Measurements from ENCODE around the gene ALX3.

ALX3 gene

DNA sequence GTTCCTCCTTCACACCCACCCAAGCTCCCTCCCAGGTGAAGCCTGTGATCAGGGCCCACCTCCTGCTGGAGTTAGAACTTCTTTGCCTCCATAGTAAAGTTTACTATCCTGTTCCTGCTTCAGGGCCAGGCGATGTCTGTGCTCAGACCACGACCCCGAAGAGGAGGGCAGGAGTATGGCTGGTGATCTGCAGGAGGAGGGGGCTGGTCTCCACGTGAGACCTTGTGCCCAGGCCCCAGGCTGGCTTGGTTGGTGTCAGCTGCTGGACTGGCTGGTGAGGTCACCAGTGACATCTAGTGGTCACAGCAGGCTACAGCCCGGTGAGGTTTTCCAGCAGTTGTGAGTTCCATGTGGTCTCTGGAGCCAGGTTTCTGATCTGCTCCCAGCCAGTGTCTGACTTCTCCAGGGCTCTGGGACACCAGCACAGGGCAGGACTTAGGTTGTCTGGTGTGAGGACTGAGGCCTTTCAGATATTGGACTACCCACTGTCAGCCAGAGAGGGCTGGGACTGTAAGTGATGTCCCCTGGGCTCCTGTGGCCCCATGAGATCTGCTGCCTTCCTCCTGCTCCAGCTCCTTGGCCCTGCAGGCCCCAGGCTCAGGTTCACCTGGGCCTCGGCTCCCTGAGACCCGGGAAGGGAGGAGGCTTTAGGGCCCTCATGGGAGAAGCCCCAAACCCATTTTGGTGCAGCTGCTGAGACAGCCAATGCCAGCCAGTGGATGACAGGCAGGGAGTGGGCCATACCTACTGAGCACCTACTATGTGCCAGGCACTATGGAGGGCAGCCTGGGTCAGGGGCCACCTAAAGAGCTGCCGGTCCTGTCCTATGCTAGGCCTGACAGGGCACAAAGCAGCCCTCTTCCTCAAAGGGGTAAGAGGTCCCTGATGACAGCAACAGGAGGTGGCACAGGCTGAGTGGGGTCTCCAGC is 35.8 kb upstream of the ALX3 start:
- Histone ChIP-seq H3K36me3 (ENCODE audit: control insufficient read depth, insufficient read depth, low read length) (no peaks in the 10 kb centered on the region), H3K27me3 (ENCODE audit: control insufficient read depth, insufficient read depth, low read length) (peaks cover 17% of the 10 kb centered on the region), H3K27ac (ENCODE audit: low read depth, low read length) (no peak overlapping the region), H3K9ac (ENCODE audit: low read length) (no peak overlapping the region), H3K4me1 (ENCODE audit: control insufficient read depth, insufficient read depth, low read length) (peaks cover 5% of the 10 kb centered on the region; the same call in 1 of the 2 replicates), H3K9me3 (ENCODE audit: control insufficient read depth, insufficient read depth, low read depth, low read length) (no peaks in the 10 kb centered on the region), H3K4me3 (ENCODE audit: low read depth, low read length) (no peak overlapping the region)

DNA sequence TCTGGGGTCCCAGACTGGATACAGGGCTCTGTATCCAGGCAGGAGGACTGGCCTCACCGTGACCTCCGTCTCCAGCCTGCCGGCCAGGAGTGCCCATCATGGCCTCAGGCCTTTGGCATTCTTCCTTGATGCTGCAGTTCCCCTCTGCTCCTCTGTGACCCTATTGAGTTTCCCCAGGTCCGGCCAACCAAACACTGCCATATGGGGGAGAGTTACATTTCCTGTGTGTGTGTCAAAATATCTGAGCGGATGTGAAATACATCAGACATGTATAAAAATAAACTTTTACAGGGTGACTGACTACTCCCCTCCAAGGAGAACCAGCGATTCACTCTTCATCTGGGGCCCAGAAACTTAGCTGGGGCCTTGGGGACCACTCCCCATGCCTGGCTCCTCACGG is 31.6 kb upstream of the ALX3 start:
- Histone ChIP-seq H3K27ac (ENCODE audit: low read depth, low read length) (no peak overlapping the region), H3K9ac (ENCODE audit: low read length) (no peak overlapping the region), H3K4me3 (ENCODE audit: low read depth, low read length) (no peak overlapping the region), H3K4me1 (ENCODE audit: control insufficient read depth, insufficient read depth, low read length) (peaks cover 5% of the 10 kb centered on the region; the same call in 1 of the 2 replicates), H3K9me3 (ENCODE audit: control insufficient read depth, insufficient read depth, low read depth, low read length) (no peaks in the 10 kb centered on the region), H3K36me3 (ENCODE audit: control insufficient read depth, insufficient read depth, low read length) (no peaks in the 10 kb centered on the region), H3K27me3 (ENCODE audit: control insufficient read depth, insufficient read depth, low read length) (peaks cover 12% of the 10 kb centered on the region; the same call in 1 of the 2 replicates)

DNA sequence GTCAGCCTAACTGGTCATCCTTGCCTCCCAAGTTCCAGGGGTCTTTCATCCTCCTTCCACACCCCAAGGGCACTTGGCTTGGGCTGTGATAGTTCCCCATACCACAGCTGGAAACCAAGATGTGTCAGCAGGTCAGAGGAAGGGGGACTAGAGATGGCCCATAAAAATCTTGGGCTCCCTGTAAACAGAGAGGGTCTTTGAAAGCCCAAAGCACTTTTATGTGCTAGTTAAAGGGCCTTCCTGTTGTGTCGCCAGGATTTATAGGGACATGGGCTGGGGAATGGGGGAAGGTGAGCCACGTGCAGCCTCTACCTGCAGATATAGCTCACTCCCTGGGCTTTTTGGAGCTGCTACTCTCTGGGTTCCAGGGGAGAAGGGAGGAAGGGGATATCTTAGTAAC is 29.9 kb upstream of the ALX3 start:
- no peaks in the 10 kb centered on the region for H3K4me1 ChIP-seq (ENCODE audit: control insufficient read depth, insufficient read depth, low read length)
- no peaks in the 10 kb centered on the region for H3K36me3 ChIP-seq (ENCODE audit: control insufficient read depth, insufficient read depth, low read length)
- no peaks in the 10 kb centered on the region for H3K9me3 ChIP-seq (ENCODE audit: control insufficient read depth, insufficient read depth, low read depth, low read length)
- peaks cover 9% of the 10 kb centered on the region; the same call in 1 of the 2 replicates for H3K27me3 ChIP-seq (ENCODE audit: control insufficient read depth, insufficient read depth, low read length)
- H3K9ac ChIP-seq (ENCODE audit: low read length), result no peak overlapping the region
- no peak overlapping the region for H3K27ac ChIP-seq (ENCODE audit: low read depth, low read length)
- H3K4me3 ChIP-seq (ENCODE audit: low read depth, low read length), result no peak overlapping the region

DNA sequence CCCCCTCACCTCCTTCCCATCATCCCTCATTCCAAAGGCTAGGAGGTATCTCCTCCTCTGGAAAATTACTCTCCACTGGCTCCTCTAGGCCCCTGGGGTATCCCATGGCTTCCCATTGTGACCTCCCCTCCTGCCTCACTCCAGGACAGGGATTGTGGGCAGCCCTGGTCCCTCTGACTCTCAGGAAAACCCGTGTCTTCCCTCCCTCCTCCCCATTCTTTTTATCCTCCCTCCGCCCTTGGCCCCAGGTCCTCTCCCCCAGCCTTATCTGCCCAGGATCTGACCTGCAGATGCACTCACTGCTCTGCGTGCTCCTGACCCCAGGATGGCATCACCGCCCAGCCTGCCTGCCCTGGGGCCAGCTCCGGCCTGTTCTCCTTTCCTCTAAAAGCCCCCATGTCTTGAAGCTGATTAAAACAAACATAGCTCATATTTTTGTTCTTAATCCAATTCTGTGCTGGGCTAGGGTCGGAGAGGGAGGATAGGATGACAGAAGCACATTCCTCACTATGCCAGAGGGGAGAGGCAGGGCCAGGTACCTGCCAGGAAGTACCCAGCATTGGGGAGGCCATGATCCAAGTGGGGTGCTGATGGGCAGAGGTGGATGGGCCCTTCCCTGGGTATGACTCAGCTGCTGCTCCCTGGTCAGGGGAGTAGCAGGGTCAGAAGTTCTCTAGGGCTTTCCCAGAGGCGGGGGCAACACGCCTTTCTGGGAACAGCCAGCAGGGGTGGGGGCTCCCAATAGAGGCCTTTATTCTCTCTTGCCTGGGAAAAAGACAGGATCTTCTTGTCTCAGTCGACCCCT is 28.0 kb upstream of the ALX3 start:
- H3K27ac ChIP-seq (ENCODE audit: low read depth, low read length), result no peak overlapping the region
- H3K36me3 ChIP-seq (ENCODE audit: control insufficient read depth, insufficient read depth, low read length), result no peaks in the 10 kb centered on the region
- no peaks in the 10 kb centered on the region for H3K4me1 ChIP-seq (ENCODE audit: control insufficient read depth, insufficient read depth, low read length)
- no peak overlapping the region for H3K9ac ChIP-seq (ENCODE audit: low read length)
- peaks cover 13% of the 10 kb centered on the region; the same call in 1 of the 2 replicates for H3K27me3 ChIP-seq (ENCODE audit: control insufficient read depth, insufficient read depth, low read length)
- H3K4me3 ChIP-seq (ENCODE audit: low read depth, low read length), result no peak overlapping the region
- peaks cover 4% of the 10 kb centered on the region; the same call in 1 of the 2 replicates for H3K9me3 ChIP-seq (ENCODE audit: control insufficient read depth, insufficient read depth, low read depth, low read length)

DNA sequence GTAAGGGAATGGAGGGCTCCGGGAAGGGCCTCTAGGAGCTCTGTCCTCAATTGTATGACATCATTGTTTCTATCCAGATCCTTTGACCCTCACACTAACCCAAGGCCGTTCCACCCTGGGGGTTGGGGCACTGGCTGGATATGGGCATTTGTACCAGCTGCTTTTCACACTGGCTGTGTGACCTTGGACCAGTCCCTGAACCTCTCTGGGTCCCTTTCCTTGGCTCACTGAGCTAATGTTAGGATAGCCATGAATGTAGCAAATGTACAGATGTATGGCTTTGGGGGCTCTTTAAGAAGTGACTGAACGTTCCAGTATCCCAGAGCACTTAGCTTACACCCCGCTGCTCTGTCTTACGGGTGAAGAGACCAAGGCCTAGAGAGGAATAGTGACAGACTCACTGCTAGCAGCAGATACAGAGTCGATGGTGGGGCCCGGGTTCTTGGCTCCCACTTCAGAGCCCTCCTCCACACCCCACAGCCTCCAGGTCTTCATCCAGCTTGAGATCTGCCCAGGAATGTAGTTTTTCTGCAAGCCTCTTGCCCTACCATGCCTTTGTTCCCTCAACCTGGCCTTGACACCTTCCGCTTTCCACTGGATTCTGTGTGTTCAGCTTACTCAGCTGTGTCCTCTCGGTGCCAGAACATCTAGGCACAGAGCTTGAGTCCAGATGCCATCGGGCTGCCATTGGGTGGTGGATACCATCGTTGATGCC is 27.2 kb upstream of the ALX3 start:
- Histone ChIP-seq H3K27ac (ENCODE audit: low read depth, low read length) (no peak overlapping the region), H3K9ac (ENCODE audit: low read length) (no peak overlapping the region), H3K27me3 (ENCODE audit: control insufficient read depth, insufficient read depth, low read length) (peaks cover 17% of the 10 kb centered on the region), H3K4me3 (ENCODE audit: low read depth, low read length) (no peak overlapping the region), H3K9me3 (ENCODE audit: control insufficient read depth, insufficient read depth, low read depth, low read length) (peaks cover 4% of the 10 kb centered on the region; the same call in 1 of the 2 replicates), H3K4me1 (ENCODE audit: control insufficient read depth, insufficient read depth, low read length) (no peaks in the 10 kb centered on the region), H3K36me3 (ENCODE audit: control insufficient read depth, insufficient read depth, low read length) (no peaks in the 10 kb centered on the region)

DNA sequence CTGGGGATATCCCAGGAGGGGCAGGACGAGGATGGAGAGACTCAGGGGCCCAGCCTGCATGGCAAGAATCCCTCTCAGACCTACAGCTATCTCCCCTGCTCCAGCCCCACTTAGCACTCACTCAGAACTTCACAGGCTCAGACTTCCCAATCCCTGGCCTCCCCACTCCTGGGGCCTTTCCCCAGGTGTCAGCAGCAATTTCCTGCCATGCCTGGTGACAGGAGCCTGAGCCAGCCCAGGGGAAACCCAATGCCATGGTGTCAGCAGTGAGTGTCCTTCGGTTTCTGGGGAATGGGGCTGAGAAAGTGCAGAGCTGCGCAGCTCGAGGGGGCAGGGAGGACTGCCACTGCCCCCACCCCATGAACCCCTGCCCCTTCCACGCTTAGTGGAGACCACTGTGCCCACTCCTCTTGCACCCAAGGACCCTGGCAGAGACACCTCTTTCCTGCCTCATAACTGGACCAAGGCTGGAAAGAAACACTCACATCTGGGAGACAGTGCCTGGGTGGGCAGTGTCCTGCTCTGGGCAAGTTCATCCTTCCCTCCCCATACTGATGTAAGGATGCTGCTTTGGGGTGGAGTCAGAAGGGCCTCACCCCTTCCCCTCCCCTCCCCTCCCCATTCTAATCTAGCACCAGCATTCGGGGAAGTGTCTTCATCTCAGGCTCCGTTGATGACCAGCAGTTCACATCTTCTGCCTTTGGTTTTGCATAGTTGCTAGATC is 24.6 kb upstream of the ALX3 start:
- peaks cover 33% of the 10 kb centered on the region for H3K27me3 ChIP-seq (ENCODE audit: control insufficient read depth, insufficient read depth, low read length)
- H3K27ac ChIP-seq (ENCODE audit: low read depth, low read length), result no peak overlapping the region
- H3K9ac ChIP-seq (ENCODE audit: low read length), result no peak overlapping the region
- H3K4me3 ChIP-seq (ENCODE audit: low read depth, low read length), result no peak overlapping the region
- H3K36me3 ChIP-seq (ENCODE audit: control insufficient read depth, insufficient read depth, low read length), result no peaks in the 10 kb centered on the region
- H3K9me3 ChIP-seq (ENCODE audit: control insufficient read depth, insufficient read depth, low read depth, low read length), result peaks cover 4% of the 10 kb centered on the region; the same call in 1 of the 2 replicates
- peaks cover 2% of the 10 kb centered on the region; the same call in 1 of the 2 replicates for H3K4me1 ChIP-seq (ENCODE audit: control insufficient read depth, insufficient read depth, low read length)

DNA sequence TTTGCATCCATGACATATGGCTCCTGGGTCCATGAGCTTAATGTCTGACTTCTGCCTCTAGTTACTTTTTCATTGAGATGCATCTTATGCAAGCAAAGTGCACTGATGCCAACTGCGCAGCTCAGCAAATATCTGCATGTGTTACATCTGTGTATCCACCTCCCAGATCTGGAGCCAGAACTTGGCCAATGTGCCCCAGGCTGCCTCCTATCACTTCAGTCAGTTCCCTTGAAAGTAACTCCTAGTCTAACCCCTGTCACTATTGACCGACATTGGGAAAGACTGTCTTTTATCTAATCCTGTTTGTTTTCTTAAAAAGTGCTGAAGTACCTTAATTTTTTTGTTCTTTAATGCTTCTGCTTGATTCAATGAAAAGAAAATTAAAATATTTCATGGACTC is 22.5 kb upstream of the ALX3 start:
- Histone ChIP-seq H3K4me1 (ENCODE audit: control insufficient read depth, insufficient read depth, low read length) (peaks cover 16% of the 10 kb centered on the region; the same call in 1 of the 2 replicates), H3K27ac (ENCODE audit: low read depth, low read length) (no peak overlapping the region), H3K27me3 (ENCODE audit: control insufficient read depth, insufficient read depth, low read length) (peaks cover 40% of the 10 kb centered on the region), H3K9me3 (ENCODE audit: control insufficient read depth, insufficient read depth, low read depth, low read length) (peaks cover 4% of the 10 kb centered on the region; the same call in 1 of the 2 replicates), H3K36me3 (ENCODE audit: control insufficient read depth, insufficient read depth, low read length) (no peaks in the 10 kb centered on the region), H3K9ac (ENCODE audit: low read length) (no peak overlapping the region), H3K4me3 (ENCODE audit: low read depth, low read length) (no peak overlapping the region)

DNA sequence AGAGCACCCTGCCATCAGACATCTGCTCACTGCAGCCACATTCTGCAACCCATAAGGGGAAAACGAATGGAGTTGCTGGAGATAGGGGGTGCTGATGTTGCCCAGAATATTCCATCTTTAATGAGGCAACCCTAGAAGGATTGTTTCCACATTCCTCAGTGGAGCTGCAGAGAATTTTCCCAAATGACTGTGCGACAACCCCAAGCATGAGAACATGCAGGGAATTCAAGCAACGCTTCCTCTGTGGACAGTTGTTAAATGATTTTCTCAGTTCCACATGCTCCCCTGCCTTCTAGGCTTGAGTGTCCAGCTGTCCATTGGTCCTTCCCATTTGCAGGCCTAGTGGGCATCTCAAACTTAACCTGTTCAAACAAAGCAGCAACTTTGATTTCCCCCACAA is 21.3 kb upstream of the ALX3 start:
- no peak overlapping the region for H3K9ac ChIP-seq (ENCODE audit: low read length)
- H3K9me3 ChIP-seq (ENCODE audit: control insufficient read depth, insufficient read depth, low read depth, low read length), result peaks cover 4% of the 10 kb centered on the region; the same call in 1 of the 2 replicates
- peaks cover 16% of the 10 kb centered on the region; the same call in 1 of the 2 replicates for H3K4me1 ChIP-seq (ENCODE audit: control insufficient read depth, insufficient read depth, low read length)
- H3K27ac ChIP-seq (ENCODE audit: low read depth, low read length), result no peak overlapping the region
- H3K36me3 ChIP-seq (ENCODE audit: control insufficient read depth, insufficient read depth, low read length), result no peaks in the 10 kb centered on the region
- H3K4me3 ChIP-seq (ENCODE audit: low read depth, low read length), result no peak overlapping the region
- peaks cover 52% of the 10 kb centered on the region for H3K27me3 ChIP-seq (ENCODE audit: control insufficient read depth, insufficient read depth, low read length)

DNA sequence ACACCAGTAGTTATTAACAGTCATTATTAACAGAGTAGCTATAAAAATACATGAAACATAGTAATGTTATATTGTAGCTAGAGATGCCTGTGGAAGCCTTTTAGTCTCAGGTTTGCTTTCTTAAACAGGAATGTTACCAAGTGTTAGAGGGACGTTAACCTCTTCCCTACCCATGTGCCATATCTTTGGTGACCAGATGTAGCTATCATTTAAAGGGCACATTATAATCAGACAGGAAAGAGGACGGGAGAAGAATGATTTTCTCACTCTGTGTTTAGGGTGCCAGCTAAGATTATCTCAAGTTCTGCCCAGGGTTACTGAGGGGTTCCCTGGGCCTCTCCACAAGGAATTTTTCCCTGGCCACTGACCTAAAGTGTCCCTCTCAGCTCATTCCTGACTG is 20.9 kb upstream of the ALX3 start:
- no peaks in the 10 kb centered on the region for H3K36me3 ChIP-seq (ENCODE audit: control insufficient read depth, insufficient read depth, low read length)
- peaks cover 57% of the 10 kb centered on the region for H3K27me3 ChIP-seq (ENCODE audit: control insufficient read depth, insufficient read depth, low read length)
- H3K4me3 ChIP-seq (ENCODE audit: low read depth, low read length), result no peak overlapping the region
- H3K9ac ChIP-seq (ENCODE audit: low read length), result no peak overlapping the region
- H3K9me3 ChIP-seq (ENCODE audit: control insufficient read depth, insufficient read depth, low read depth, low read length), result peaks cover 4% of the 10 kb centered on the region; the same call in 1 of the 2 replicates
- peaks cover 16% of the 10 kb centered on the region; the same call in 1 of the 2 replicates for H3K4me1 ChIP-seq (ENCODE audit: control insufficient read depth, insufficient read depth, low read length)
- no peak overlapping the region for H3K27ac ChIP-seq (ENCODE audit: low read depth, low read length)
